Left cardiac atrium (tissue), 4 donors: Measurements from ENCODE around the gene LHX3. TPM values are rescaled to one million over a fixed set of nuclear protein-coding genes. Genes with fewer than 3 reads are reported as not detected.

ENCODE experiments used
- ATAC-seq, 2 donors: fragments of 200-7000 bp; cut with Tn5 transposase; one replicate each; pipeline ENCODE4 v1.9.1; 2020; ENCODE audit warnings: mild to moderate bottlenecking in 2 of 2, moderate library complexity in 2 of 2
- DNase-seq: peaks from one replicate; pipeline ENCODE4 v3.0.0-alpha.2; 2020
- intact Hi-C, 2 donors: fragments of 100-400 bp; cut with DNase I; formaldehyde crosslinking; loops; one replicate each; pipeline versions ENCODE4 v1.14.1 to v1.15.1; 2022 to 2023
- long read RNA-seq: library from polyadenylated mRNA; unstranded; transcript quantifications from one replicate; pipeline ENCODE4 v2.0.0, GENCODE V29; 2021
- total RNA-seq, 2 donors: library from RNA; stranded (reverse); fragmentation: NEBNext Ultra II Directional; extraction: Animal tissue kit (Norgen Biotek cat#: 25700); gene quantifications; one replicate each; pipeline ENCODE4 v1.2.1, GENCODE V29; 2021
- donor health status: DM: no; HTN: yes; CAD: no.
- donor health status: DM: no; HTN: yes; CAD: no; lungs with severe emphysema.
- donor health status: DM: yes; HTN: yes; CAD: no.
- donor health status: Dilated cardiomyopathy.

LHX3 gene
- total RNA-seq = not detected
- long read RNA-seq = 0 reads

DNA sequence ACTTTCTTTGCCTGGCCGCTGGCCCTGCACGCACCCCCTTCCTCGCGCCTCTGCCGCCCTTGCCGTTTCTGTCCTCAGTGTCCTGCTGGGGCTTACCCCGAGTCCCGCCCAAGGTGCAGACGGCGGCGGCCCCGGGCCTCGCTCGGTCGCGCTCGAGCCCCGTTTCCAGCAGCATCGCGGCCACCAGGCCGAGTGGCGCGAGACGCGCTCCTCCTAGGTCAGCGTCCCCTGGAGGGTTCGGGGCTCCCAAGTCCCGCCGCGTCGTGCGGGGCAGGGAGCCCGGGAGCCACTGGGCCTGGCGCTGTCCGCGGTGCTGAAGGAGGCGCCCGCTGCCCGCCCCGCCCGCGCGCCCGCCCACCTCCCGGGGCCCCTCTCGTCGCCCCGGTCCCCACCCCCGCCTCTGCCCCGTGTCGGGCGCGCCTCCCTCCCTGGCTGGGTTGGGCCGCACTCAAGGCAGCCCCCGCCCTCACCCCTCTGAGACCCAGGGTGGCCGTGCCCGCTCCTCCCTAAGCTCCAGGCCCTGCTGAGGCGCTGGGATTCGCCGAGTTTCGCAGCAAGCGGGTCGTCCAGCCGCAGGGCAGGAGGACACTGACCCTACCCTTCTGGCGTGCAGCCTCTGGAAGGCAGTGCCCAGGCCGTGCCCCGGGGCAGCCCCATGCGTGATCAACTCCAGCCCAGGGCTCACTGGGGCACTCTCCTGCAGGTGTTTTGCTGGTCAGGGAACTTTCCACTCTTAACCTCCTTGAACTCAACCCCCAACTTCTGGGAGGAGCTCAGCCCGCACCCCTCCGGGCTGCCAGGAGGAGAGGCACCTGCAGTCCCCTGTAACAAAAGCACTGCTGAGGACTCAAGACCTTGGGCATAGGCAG, at the start of gene LHX3:
TSS of gene LHX3 (minus strand) at position 291 of the 869 bp plus-strand sequence. CDS start at position 175, 116 bp downstream.
- ATAC-seq = peak; percentile 56 to 75
- intact Hi-C loops = no loop called here
- DNase-seq = no peak

DNA sequence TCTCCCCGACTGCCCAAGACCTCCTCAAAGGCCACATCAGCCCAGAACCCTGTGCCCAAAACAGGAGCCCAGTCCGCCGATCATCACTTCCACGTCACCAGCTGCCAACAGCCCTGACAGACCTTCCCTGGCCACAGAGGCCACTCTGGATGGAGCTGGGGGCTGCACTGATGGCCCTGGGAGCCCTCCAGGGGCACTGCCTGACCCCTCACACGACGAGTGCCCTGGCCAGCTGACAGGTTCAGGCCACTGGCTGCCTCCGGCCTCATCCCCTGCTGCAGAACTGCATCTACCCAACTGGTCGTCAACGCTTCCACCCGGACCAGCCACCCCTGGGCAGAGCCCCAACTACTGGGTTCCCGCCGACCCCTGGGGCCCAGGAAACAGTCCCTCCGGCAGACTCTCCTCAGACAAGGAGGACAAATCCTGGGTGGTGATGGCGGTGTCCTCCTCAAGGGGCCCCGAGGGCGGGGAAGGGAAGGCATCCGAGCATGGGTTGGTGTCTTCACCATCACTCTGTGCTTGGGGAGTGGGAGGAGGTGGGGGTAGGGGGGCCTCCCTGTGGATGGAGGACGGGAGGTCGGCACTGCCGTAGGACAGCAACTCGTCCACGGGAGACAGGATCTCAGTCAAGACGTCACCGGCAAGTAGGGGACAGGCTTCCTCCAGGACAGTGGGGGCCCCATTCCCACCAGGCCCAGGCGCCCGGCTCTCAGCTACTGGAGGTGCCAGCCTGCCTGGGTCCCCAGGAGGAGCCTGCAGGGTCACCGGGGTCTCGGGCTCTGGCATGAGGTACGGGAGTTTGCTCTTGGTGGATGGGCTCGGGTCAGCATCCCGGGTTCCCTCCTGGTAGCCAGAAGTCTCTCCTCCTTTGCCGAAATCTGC, 48.6 kb upstream of the LHX3 start:
- DNase-seq = no peak
- intact Hi-C loops = no loop called here
- no peak for ATAC-seq

DNA sequence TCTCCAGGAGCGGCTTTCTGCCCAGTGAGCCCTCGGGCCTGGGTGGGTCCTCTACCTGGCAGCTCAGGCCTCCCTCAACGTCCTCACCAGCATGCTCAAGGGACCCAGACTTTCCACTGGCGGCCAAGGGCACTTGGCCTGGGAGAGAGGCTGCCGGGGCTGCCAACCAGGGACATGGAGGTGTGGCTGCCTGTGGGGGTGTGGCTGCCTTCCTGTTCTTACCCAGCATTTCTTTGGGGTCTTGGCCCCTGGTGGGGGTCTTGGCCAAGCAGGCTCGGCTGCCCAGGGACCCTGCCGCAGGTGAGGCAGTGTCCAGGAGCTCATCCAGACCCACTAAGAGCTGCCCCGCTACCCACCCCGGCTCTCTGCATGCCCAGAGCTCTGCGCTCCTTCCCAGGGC, 47.9 kb upstream of the LHX3 start:
- ATAC-seq = no peak
- DNase-seq = no peak
- intact Hi-C loops = no loop called here

DNA sequence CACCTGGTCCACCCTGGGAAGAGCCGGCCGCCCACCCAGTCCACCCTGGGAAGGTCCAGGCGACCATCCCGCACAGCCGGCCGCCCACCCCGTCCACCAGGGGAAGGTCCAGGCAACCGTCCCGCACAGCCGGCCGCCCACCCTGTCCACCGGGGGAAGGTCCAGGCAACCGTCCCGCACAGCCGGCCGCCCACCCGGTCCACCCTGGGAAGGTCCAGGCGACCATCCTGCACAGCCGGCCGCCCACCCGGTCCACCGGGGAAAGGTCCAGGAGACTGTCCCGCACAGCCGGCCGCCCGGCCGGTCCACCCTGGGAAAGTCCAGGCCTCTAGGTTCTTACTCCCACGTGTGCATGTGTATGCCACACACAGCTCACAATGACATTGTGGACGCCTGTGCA, 47.4 kb upstream of the LHX3 start:
- DNase-seq = no peak
- no peak for ATAC-seq
- intact Hi-C loops = no loop called here

DNA sequence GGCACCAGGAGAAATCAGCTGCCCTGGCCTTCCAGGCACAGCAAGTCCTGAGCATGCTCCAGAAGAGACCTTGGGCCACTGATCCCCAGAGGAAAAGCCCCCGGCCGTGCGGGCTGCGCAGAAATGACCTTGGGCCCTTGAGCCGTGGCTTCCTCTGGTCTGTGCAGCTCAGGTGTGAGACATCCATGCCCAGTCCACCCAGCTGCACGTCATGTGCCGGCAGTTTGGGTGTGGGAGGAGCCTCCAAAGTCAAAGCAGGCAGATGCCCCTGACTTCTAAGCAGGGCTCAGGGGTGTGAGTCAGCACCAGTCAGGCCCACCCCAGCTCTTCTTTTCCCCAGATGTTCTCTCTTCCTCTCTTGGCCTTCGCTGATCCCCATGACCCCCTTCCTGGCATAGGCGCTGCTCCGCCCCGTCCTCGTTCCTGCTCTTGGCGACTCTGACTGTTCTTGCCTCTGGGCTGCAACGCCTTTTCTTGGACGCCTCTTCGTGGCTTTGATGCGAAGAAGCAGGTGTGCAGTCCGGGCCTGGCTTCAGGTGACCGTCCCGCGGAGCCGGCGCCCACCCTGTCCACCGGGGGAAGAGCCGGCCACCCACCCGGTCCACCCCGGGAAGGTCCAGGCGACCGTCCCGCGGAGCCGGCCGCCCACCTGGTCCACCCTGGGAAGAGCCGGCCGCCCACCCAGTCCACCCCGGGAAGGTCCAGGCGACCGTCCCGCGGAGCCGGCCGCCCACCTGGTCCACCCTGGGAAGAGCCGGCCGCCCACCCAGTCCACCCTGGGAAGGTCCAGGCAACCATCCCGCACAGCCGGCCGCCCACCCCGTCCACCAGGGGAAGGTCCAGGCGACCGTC, 46.6 kb upstream of the LHX3 start:
- DNase-seq (no peak), ATAC-seq (no peak)
- intact Hi-C loops = no loop called here

DNA sequence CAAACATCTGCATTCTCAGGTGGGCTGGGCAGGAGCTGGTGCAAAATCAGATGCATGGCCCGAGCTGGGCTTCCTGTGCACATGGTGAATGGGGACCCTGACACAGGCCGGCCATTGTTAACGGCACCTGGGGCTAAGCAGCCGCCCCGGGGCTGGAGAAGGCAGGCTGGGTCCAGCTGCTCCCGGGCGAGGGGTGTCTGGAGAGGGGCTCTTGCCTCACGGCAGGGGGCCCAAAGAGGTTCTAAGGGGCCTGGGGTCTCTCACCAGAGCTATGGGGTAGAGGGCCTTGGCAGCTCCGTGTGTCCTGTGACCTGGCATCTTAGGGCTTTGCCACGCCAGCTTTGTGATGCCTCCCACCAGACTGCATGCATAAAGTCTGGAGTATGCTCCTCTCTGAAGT, 45.7 kb upstream of the LHX3 start:
- ATAC-seq = no peak

DNA sequence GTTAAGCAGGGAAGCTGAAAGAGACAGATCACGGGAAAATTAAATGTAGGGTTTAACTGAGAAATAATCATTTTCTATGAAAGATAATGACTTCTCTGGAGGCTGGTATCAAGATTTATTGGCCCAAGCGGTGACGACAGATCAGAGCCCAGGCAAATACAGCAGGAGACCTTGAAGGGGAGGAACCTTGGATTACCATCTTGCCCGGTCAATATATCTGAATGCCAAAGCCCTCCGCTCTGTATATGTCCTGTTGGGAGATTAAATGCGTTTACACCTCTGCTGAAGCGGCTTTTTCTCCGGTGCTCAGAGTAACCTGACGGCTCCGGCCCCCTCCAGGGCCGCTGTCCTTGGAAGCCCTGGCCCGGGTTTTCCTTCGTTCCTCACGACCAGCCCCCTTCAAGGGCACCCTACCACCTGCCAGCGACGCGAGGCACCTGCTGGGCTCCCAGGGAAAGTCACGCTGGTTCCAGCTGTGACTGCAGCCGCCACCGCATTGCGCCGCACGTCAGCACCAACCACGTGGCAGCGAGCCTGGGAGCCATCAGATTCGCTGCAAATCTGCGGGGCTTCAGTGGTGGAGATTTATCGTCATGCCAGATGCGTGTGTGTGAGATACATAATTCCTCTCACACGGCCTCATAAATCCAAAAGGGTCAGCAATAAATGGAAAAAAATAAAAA, 45.1 kb upstream of the LHX3 start:
- intact Hi-C loops = no loop called here
- ATAC-seq = no peak
- no peak for DNase-seq

More for the DNA sequence above, 45.7 kb upstream of the LHX3 start:
- intact Hi-C loops = no loop called here
- no peak for DNase-seq

DNA sequence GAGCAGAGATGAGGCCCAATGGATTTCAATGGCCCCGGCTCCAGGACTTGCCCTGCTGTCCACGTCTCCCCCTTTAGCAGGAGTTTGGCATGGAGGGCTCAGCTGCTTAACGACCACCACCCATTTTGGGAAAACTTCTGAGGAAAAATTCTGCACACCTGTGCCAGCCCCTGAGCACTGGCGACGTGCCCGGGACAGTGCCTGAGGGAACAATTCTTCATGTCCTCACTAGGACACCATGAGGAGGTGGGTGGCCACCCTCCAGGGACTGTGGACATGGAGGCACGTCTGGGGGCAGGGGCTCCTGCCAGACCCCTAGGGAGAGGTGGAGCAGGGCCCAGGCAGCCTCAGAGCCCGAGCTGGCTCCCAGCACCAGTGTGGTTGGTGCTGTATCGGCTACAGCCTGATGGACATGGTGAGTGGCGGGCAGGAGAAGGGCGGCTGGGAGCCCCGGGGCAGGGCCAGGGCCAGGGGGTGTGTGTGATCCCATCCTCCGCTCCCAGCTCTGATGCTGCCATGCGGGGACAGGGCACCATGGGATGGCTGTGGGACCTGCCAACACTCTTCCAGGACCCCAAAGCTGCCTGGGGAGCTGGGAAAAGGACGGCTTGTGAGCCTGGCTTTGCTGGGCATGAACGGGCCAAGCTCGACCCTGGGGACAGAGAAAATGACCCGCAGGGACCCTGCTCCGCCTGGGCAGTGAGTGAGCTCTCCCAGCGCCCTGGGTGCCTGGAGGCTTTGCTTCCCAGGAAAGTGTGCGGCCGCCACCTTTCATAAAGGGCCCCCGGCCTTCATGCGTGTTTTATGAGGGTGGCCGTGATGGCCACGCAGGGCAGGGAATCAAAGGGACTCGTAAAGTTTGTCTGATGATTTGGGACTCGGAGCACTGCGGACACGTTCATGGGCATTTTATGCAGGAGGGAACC, 44.3 kb upstream of the LHX3 start:
- intact Hi-C loops = no loop called here

DNA sequence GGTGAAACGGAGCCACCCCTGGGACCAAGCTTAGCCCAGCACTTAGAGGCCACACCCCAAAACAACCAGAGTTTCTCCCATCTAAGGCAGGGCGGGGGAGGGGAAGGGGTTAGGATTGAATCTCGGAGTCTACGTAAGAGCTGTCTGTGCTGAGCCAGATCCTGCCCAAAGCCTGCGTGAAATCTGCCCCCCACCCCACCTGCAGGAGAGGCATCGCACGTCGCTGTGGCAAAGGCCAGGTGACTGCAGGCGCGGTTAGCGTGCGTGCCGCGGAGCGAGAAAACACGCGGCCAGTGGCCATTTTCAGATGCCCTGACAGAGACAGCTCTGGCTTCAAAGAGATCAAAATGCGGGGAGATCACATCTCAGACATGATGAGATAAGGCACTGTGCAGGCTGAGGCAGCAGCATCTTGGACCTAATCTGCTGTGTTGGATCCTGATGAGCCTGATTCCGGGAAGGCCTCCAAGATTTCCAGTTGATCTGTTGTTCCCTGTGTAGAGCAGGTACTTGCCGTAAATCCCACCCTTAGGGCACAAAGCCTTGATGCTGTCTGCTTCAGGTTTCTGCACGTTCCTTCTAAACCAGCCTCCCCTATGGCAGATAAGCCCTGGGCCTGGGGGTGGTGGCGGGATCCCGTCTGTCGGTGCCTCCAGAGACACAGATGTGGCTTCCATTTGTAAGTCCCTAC, 43.2 kb upstream of the LHX3 start:
- no peak for ATAC-seq
- intact Hi-C loops = no loop called here
- no peak for DNase-seq

More for the DNA sequence above, 44.3 kb upstream of the LHX3 start:
- DNase-seq (no peak), ATAC-seq (no peak)

DNA sequence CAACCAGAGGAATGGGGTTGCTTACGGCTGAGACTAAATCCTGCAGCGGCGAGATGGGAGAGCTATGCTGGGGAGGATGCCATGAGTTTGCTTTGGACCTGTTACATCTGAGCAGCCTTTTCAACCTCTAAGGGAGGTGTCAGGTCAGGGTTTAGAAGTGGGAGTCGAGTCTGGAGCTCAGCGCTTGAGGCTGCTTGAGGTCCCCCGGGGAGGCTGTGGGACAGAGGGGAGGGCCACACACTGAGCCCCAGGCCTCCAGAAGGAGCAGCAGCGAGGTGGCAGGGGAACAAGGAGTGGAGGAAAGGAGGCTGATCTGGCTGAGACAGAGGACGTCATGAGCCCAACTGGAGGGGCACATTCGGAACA, 42.6 kb upstream of the LHX3 start:
- intact Hi-C loops = no loop called here
- DNase-seq (no peak), ATAC-seq (no peak)

DNA sequence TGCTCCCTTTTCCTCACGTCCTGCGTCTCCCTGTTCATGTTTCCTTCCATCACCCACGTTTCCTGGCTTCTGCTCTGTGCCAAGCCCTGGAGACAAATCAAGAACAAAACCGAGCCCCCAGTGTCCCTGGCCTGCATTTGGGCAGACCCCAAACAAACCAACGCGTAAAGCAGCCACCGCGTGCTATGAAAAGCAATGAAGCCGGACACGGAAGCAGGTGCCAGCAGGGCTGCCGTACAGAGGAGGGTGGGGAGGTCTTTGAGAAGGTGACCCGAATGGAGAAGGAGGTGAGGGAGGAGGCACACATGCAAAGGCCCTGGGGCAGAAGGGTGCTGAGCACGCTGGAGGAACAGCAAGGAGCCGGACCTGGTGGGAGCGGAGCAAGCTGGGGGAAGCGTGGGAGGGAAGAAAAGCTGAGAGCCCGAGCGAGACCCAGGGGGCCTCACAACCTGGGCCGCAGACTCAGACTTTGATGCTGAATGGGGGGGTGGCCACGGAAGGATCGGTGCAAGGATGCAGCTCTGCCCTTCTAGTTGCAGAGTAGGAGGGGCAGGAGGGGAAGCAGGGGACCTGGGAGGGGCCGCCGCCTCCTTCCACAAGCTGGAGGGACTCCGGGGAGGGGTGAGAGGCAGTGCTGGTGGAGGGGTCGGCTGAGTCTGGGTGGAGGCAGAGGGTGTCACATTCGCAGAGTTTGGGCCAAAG, 42.1 kb upstream of the LHX3 start:
- DNase-seq = no peak
- ATAC-seq = no peak
- intact Hi-C loops = no loop called here

DNA sequence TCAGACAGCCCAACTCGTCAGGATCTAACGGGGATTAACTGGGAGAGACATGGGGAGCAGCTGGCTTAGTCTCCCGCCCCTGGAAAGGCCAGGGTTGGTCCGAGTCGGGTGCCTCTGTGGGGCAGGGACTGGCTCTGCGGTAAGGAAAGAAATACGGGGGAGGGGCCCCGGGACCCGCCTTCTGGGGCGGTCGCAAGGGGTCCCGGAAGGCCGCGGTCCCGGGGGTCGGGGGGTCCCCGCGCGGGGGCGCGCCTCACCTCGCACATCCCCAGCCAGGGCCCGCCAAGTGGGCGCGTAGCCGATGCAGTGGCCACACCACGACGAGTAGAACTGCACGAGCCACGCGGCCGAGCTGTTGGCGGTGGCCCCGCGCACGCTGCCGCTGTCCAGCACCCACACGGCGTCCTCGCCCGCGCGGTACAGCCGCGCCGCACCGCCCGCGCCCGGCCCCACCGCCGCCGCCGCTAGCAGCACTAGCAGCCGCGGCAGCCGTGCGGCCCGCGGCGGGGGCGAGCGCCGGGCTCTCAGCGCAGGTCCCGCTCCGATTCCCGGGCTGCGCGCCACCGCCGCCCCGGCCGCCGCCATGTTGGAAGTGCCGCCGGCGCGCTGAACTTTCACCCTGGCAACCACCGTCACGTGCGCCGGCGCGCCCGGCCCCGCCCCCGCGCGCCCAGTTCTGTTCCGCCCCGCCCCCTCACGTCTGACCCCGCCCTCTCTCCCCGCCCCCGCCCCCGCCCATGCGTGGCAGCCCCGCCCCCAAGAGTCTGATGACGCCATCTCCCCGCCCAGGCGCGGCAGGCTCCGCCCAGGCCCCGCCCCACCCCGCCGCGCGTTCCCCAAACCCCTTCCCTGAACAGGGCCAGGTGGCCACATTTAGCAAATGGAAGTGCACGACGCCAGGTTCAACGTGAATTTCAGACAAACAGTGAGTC, 40.6 kb upstream of the LHX3 start, which contains the start of gene QSOX2:
TSS of gene QSOX2 (minus strand) at position 594 of the 932 bp plus-strand sequence. CDS start at position 585, 9 bp downstream.
- peak; percentile 93 to 95 for ATAC-seq
- intact Hi-C loops = no loop called here

DNA sequence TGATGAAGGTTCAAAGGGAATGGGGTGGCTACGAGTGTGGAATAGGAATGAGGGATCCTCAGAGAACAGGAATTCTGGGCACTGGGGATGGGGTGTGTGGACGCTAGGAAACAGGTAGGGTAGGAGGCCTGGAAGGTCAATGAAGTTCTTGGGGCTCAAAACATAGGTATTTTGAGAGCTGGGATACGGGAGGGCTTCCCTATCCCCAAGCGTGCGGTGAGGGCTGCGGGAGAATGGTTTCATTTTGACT, 40.0 kb upstream of the LHX3 start:
- intact Hi-C loops = no loop called here
- no peak for ATAC-seq

More for the DNA sequence above, 40.6 kb upstream of the LHX3 start, which contains the start of gene QSOX2:
- DNase-seq = peak; percentile 87

DNA sequence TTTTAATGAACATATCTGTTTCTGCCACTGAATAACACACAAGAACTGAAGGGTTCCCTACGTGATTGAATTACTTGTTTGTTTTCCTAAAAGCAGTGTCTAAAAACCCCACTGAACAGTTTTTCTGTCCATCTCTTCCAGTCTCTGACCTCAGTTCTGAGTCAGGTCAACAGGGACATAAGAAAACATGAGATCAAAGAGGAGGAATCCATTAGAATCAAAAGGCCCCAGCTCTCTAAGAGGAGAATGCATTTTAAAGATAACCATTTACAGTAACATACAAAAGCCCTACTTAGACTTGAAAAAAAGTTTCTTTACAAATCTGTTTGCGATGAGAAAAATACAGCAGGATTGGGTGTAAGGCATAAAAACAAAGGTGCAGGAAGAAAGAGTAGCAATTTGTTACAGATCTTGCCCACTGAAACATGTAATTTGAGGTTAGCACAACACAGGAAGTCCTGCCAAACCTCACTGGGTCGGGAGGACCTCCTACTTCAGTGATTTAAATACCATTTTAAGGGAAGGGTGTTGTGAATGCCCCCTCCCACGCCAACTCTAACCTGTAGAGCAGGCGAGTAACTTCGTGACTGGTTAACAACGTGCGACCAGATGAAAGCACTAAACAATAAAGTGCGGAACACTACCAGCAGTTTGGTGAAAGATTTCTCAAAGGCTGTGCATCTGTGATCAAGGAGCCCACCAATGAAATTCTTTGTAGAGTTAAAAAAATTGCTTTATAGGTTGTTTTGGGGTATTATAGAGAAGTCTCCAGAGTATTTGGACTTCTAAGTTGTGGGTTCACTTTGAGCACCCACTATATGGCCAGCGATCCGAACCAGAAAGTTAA, 39.4 kb upstream of the LHX3 start:
- DNase-seq (no peak), ATAC-seq (no peak)
- intact Hi-C loops = no loop called here

More for the DNA sequence above, 40.0 kb upstream of the LHX3 start:
- no peak for DNase-seq

DNA sequence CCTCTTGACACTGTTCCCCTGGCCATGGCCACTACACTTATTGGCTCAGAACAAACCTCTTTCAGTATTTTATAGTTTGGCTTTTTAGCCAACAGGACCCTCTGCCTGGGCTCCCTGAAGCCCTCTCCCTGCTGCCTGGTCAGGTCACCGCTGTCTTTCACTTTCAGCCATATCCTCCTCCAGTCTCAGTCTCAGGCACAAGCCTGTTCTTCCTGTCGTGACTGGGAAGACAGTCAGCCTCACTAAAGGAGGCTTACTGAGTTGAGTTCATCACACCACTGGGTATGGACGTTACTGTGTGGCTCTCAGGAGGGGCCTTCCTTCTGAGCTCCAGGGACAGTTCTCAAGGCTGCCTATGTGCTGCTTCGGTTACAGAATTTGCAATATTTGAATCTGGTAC, 38.7 kb upstream of the LHX3 start:
- DNase-seq (no peak), ATAC-seq (no peak)
- intact Hi-C loops = no loop called here
